VCaP (cell line): ENCODE measurements around the gene MAP3K2.
A peak's percentile ranks its signal among the peaks of the same experiment; 100 is the strongest.

Source experiments
- H3K27ac ChIP-seq: fragments of 450-650 bp; 2 replicates; pipeline ENCODE4 v1.5.1; 2017
- TF ChIP-seq, protein P1 (sequence below): fragments of 450-650 bp; conservative IDR thresholded peaks from 2 replicates; pipeline ENCODE4 v1.5.1; 2017; ENCODE audit warnings: mild to moderate bottlenecking, moderate library complexity

Gene MAP3K2

GRCh38 chr2:127308586-127309138, 79.1 kb downstream of the MAP3K2 start:
- TF ChIP-seq, protein P1, sequence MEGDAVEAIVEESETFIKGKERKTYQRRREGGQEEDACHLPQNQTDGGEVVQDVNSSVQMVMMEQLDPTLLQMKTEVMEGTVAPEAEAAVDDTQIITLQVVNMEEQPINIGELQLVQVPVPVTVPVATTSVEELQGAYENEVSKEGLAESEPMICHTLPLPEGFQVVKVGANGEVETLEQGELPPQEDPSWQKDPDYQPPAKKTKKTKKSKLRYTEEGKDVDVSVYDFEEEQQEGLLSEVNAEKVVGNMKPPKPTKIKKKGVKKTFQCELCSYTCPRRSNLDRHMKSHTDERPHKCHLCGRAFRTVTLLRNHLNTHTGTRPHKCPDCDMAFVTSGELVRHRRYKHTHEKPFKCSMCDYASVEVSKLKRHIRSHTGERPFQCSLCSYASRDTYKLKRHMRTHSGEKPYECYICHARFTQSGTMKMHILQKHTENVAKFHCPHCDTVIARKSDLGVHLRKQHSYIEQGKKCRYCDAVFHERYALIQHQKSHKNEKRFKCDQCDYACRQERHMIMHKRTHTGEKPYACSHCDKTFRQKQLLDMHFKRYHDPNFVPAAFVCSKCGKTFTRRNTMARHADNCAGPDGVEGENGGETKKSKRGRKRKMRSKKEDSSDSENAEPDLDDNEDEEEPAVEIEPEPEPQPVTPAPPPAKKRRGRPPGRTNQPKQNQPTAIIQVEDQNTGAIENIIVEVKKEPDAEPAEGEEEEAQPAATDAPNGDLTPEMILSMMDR, result no peak
- no peak overlapping the region for H3K27ac ChIP-seq

GRCh38 chr2:127305990-127306585, 81.7 kb downstream of the MAP3K2 start:
- TF ChIP-seq, protein P1, result no peak
- peak overlapping the region; percentile 79 for H3K27ac ChIP-seq

GRCh38 chr2:127302168-127302567, 85.6 kb downstream of the MAP3K2 start:
- TF ChIP-seq, protein P1, result no peak
- H3K27ac ChIP-seq, result no peak overlapping the region

DNA sequence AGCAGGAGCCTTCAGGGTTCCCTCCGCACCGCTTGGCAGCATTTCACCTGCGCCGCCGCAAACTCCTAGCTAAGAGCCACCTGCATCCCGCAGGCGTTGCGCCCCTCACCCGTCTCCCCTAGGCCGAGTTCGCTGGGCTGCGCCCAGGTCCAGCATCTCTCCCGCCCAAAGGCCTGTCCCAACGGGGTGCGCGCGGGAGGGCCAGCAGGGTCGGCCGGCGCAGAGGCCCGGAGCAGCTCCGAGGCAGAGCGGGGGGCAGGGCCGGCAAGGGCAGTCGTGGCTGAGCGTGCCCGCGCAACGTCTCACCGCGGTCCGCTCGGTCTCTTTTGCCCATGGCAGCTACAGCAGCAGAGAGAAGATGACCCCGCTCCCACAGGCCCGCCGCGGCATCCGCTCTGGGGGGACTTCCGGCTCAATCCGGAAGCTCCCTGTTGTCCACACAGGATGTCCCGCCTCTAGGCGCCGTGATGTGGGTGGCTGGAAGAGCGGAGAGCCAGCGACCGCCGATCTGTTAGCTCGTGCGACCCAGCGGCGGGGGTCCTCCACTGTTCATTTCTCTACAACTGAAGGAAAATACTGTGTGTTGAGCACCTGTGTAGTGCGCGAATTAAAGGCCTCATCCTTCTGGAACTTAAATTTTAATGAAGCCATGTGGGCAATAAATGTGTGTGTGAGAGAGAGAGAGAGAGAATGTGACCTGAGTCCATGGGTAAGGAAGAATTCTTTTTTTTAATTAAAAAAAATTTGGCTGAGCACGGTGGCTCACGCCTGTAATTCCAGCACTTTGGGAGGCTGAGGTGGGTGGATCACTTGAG, 93.8 kb downstream of the MAP3K2 start, which contains the start of gene ERCC3:
Gene ERCC3, minus strand, starts transcription at position 397 of the 815 bp plus-strand sequence. Its CDS starts 63 bp downstream, at position 334.
- TF ChIP-seq, protein P1, result no peak
- H3K27ac ChIP-seq, result peak within 1 kb of the TSS; percentile 80

DNA sequence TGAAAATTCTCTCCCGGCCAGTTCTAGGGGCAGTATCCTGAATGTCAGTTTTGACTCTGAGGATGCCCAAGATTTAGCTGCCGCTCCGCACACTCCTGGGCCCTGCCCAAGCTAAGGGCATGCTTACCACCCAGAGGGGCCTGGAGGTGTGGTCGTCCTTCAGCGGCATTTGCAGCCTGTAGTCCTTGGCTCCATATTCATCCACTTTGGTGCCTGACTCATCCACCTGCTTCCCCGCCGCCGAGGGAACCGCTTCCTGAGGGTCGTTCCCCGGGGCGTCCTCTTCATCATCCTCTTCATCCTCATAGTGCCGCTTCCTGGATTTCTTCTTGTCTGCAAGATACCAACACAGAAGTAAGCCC, 94.4 kb downstream of the MAP3K2 start:
- H3K27ac ChIP-seq, result peak overlapping the region; percentile 80
- TF ChIP-seq, protein P1, result no peak

- TF ChIP-seq, protein P1, result no peak
- no peak overlapping the region for H3K27ac ChIP-seq
Observed at GRCh38 chr2:127288274-127288673, 99.5 kb downstream of the MAP3K2 start.

- TF ChIP-seq, protein P1, result no peak
- no peak overlapping the region for H3K27ac ChIP-seq
Observed at GRCh38 chr2:127283275-127283674, 104.5 kb downstream of the MAP3K2 start.
